HepG2 (cell line): ENCODE data around the gene CREB3.

Experiments
- EP300 ChIP-seq, 3 experiments: sonication (generic) in 1 of 3; formaldehyde crosslinking in 1 of 3; IDR thresholded peaks; 2 replicates each; pipeline versions ENCODE4 v1.5.1 to v1.6.1; 2011 to 2020; ENCODE audit warnings: low read depth in 2 of 3, low read length in 2 of 3, borderline replicate concordance in 1 of 3, improper control_type of control experiment in 1 of 3, mild to moderate bottlenecking in 1 of 3, missing genetic modification reagents in 1 of 3, moderate library complexity in 1 of 3
- ETV6 ChIP-seq: sonication (generic); formaldehyde crosslinking; conservative IDR thresholded peaks from 2 replicates; pipeline ENCODE4 v1.4.0; 2020; ENCODE audit warnings: missing genetic modification reagents
- IRF2 ChIP-seq: IDR thresholded peaks from 2 replicates; pipeline ENCODE4 v1.6.1; 2018; ENCODE audit warnings: missing genetic modification reagents, missing compliant biosample characterization
- KDM4B ChIP-seq: sonication (generic); formaldehyde crosslinking; IDR thresholded peaks from 2 replicates; pipeline ENCODE4 v1.4.0; 2020; ENCODE audit warnings: missing genetic modification reagents
- MAFG ChIP-seq: sonication (generic); formaldehyde crosslinking; IDR thresholded peaks from 2 replicates; pipeline ENCODE4 v1.5.1; 2020; ENCODE audit warnings: mild to moderate bottlenecking, missing genetic modification reagents
- YY1 ChIP-seq: IDR thresholded peaks from 2 replicates; pipeline ENCODE4 v1.6.1; 2011; ENCODE audit warnings: low read length, low read depth, moderate library complexity, mild to moderate bottlenecking; ENCODE audit not compliant: insufficient read depth, insufficient replicate concordance
- ZNF431 ChIP-seq: sonication (generic); formaldehyde crosslinking; IDR thresholded peaks from 2 replicates; pipeline ENCODE4 v1.9.0; 2022; ENCODE audit warnings: missing genetic modification reagents, low read depth, mild to moderate bottlenecking, borderline replicate concordance
- ZNF484 ChIP-seq: sonication (generic); formaldehyde crosslinking; IDR thresholded peaks from 2 replicates; pipeline ENCODE4 v1.5.1; 2020; ENCODE audit warnings: mild to moderate bottlenecking, low read depth, missing genetic modification reagents, borderline replicate concordance
- ZNF687 ChIP-seq: sonication (generic); formaldehyde crosslinking; IDR thresholded peaks from 2 replicates; pipeline ENCODE4 v1.5.1; 2020; ENCODE audit warnings: mild to moderate bottlenecking, missing genetic modification reagents, moderate library complexity
- TF ChIP-seq, protein P1 (sequence below): sonication (generic); formaldehyde crosslinking; IDR thresholded peaks from 2 replicates; pipeline ENCODE4 v1.8.0; 2022; ENCODE audit warnings: mild to moderate bottlenecking, missing genetic modification reagents; ENCODE audit not compliant: insufficient replicate concordance
- TF ChIP-seq, protein P2 (sequence below): sonication (generic); formaldehyde crosslinking; IDR thresholded peaks from 2 replicates; pipeline ENCODE4 v1.8.1; 2022; ENCODE audit warnings: mild to moderate bottlenecking, missing genetic modification reagents
- TF ChIP-seq, protein P3 (sequence below): sonication (generic); formaldehyde crosslinking; IDR thresholded peaks from 2 replicates; pipeline ENCODE4 v1.5.0; 2020; ENCODE audit warnings: mild to moderate bottlenecking, missing genetic modification reagents, moderate library complexity

- TF ChIP-seq KDM4B (no peak), YY1 (no peak), ZNF484 (CRISPR knock-in tag) (no peak), EP300 (IDR thresholded peaks at IDR 0.05; ENCODE audit: low read depth in 2 of 2, low read length in 2 of 2) (no peak), EP300 (CRISPR knock-in tag; IDR thresholded peaks at IDR 0.05; ENCODE audit: borderline replicate concordance) (no peak), ETV6 (no peak), ZNF687 (CRISPR knock-in tag) (no peak), MAFG (CRISPR knock-in tag) (no peak), IRF2 (no peak), ZNF431 (CRISPR knock-in tag) (no peak)
- TF ChIP-seq, protein P1, sequence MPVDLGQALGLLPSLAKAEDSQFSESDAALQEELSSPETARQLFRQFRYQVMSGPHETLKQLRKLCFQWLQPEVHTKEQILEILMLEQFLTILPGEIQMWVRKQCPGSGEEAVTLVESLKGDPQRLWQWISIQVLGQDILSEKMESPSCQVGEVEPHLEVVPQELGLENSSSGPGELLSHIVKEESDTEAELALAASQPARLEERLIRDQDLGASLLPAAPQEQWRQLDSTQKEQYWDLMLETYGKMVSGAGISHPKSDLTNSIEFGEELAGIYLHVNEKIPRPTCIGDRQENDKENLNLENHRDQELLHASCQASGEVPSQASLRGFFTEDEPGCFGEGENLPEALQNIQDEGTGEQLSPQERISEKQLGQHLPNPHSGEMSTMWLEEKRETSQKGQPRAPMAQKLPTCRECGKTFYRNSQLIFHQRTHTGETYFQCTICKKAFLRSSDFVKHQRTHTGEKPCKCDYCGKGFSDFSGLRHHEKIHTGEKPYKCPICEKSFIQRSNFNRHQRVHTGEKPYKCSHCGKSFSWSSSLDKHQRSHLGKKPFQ (CRISPR knock-in tag): no peak
- TF ChIP-seq, protein P2, sequence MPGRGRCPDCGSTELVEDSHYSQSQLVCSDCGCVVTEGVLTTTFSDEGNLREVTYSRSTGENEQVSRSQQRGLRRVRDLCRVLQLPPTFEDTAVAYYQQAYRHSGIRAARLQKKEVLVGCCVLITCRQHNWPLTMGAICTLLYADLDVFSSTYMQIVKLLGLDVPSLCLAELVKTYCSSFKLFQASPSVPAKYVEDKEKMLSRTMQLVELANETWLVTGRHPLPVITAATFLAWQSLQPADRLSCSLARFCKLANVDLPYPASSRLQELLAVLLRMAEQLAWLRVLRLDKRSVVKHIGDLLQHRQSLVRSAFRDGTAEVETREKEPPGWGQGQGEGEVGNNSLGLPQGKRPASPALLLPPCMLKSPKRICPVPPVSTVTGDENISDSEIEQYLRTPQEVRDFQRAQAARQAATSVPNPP: no peak
- TF ChIP-seq, protein P3, sequence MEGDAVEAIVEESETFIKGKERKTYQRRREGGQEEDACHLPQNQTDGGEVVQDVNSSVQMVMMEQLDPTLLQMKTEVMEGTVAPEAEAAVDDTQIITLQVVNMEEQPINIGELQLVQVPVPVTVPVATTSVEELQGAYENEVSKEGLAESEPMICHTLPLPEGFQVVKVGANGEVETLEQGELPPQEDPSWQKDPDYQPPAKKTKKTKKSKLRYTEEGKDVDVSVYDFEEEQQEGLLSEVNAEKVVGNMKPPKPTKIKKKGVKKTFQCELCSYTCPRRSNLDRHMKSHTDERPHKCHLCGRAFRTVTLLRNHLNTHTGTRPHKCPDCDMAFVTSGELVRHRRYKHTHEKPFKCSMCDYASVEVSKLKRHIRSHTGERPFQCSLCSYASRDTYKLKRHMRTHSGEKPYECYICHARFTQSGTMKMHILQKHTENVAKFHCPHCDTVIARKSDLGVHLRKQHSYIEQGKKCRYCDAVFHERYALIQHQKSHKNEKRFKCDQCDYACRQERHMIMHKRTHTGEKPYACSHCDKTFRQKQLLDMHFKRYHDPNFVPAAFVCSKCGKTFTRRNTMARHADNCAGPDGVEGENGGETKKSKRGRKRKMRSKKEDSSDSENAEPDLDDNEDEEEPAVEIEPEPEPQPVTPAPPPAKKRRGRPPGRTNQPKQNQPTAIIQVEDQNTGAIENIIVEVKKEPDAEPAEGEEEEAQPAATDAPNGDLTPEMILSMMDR: no peak
Observed at GRCh38 chr9:35776018-35776417, 43.6 kb downstream of the CREB3 start.
